Measurements from ENCODE around the gene ERCC6L.
"Not testable (repeated sequence)": the region's sequence is repeated elsewhere in the genome, so short reads cannot be mapped to it uniquely, and the experiment has no call there.

Gene ERCC6L

GRCh38 chrX:72176981-72177380, 61.8 kb downstream of the ERCC6L start:
- no peak for DNase-seq (ENCODE audit: low read depth, low spot score)
- in situ Hi-C loops (cut with HindIII; ENCODE audit: low sequenced_read_pairs), result no loop called here
- no peak overlapping the region for H3K4me3 ChIP-seq (ENCODE audit: low read depth, low read length)
- TF ChIP-seq, protein P1, sequence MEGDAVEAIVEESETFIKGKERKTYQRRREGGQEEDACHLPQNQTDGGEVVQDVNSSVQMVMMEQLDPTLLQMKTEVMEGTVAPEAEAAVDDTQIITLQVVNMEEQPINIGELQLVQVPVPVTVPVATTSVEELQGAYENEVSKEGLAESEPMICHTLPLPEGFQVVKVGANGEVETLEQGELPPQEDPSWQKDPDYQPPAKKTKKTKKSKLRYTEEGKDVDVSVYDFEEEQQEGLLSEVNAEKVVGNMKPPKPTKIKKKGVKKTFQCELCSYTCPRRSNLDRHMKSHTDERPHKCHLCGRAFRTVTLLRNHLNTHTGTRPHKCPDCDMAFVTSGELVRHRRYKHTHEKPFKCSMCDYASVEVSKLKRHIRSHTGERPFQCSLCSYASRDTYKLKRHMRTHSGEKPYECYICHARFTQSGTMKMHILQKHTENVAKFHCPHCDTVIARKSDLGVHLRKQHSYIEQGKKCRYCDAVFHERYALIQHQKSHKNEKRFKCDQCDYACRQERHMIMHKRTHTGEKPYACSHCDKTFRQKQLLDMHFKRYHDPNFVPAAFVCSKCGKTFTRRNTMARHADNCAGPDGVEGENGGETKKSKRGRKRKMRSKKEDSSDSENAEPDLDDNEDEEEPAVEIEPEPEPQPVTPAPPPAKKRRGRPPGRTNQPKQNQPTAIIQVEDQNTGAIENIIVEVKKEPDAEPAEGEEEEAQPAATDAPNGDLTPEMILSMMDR (IDR thresholded peaks at IDR 0.05; ENCODE audit: low read depth, low read length), result no peak

DNA sequence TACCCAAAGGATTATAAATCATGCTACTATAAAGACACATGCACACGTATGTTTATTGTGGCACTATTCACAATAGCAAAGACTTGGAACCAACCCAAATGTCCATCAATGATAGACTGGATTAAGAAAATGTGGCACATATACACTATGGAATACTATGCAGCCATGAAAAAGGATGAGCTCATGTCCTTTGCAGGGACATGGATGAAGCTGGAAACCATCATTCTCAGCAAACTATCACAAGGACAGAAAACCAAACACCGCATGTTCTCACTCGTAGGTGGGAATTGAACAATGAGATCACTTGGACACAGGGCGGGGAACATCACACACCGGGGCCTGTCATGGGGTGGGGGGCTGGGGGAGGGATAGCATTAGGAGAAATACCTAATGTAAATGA, 62.5 kb downstream of the ERCC6L start:
- in situ Hi-C loops (cut with HindIII; ENCODE audit: low sequenced_read_pairs); DNase-seq (ENCODE audit: low read depth, low spot score): not testable (repeated sequence)

DNA sequence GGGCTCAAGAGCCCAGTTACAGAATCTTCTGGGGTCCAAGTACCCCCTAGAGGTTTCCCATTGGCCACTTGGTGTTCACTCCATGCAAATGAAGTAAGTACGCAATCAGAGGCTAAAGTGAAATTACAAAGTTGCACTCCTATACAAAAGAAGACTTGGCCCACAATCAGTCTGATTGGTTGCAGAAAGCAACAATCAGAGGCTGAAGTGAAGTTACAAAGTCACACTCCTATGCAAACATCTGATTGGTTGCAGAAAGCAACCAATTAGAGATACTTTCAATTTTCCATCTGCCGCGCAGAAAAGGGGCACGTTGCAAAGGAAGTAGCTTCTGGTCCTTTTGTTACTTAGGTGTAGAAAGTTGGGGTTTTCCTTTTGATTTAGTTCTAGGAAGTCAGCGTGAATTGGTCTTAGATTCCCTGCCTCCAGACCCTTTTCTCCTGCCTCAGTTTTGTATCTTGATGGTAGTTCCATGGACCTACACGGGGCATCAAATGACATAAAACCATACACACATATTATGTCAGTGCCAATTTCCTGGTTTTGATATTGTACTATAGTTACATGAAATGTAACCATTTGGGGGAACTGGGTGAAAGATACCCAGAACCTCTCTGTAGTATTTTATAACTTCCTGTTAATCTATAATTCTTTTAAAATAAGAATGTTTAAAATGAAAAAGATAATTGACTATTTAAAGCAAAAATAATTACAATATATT, 69.7 kb downstream of the ERCC6L start:
- H3K4me3 ChIP-seq (ENCODE audit: low read depth, low read length), result no peak overlapping the region
- TF ChIP-seq, protein P1 (IDR thresholded peaks at IDR 0.05; ENCODE audit: low read depth, low read length), result no peak
- DNase-seq (ENCODE audit: low read depth, low spot score), result no peak
- in situ Hi-C loops (cut with HindIII; ENCODE audit: low sequenced_read_pairs), result no loop called here

More for the DNA sequence above, 62.5 kb downstream of the ERCC6L start:
- not testable (repeated sequence) for H3K4me3 ChIP-seq (ENCODE audit: low read depth, low read length)

- TF ChIP-seq, protein P1 (IDR thresholded peaks at IDR 0.05; ENCODE audit: low read depth, low read length), result no peak
- in situ Hi-C loops (cut with HindIII; ENCODE audit: low sequenced_read_pairs), result no loop called here
- no peak for DNase-seq (ENCODE audit: low read depth, low spot score)
- no peak overlapping the region for H3K4me3 ChIP-seq (ENCODE audit: low read depth, low read length)
Observed at GRCh38 chrX:72165551-72165950, 73.3 kb downstream of the ERCC6L start.

DNA sequence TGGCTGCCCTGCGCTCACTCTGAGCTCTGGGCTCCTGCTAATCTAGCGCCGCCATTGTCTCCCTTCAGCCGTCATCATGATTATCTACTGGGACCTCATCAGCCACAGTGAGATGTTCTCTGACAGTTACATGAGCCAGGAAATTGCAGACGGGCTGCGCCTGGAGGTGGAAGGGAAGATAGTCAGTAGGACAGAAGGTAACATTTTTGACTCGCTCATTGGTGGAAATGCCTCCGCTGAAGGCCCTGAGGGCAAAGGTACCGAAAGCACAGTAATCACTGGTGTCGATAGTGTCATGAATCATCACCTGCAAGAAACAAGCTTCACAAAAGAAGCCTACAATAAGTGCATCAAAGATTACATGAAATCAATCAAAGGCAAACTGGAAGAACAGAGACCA, 79.1 kb downstream of the ERCC6L start:
- H3K4me3 ChIP-seq (ENCODE audit: low read depth, low read length), result no peak overlapping the region
- TF ChIP-seq, protein P1 (IDR thresholded peaks at IDR 0.05; ENCODE audit: low read depth, low read length), result no peak
- in situ Hi-C loops (cut with HindIII; ENCODE audit: low sequenced_read_pairs), result no loop called here
- DNase-seq (ENCODE audit: low read depth, low spot score), result no peak

DNA sequence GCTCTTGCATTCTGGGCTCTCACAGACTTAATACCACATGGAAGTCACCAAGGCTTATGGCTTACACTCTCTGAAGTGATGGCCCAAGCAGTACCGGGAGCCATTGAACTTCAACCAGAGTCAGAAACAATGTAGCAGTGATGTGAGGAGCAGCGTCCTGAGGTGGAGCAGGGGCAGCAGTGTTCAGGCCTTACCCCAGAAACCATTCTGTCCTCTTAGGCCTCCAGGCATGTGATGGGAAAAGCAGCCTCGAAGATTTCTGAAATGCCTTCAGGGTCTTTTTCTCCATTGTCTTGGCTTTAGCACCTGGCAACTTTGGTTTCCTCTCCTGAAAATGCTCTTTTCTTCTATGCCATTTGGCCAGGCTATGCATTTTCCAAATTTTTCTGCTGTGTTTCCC, 80.1 kb downstream of the ERCC6L start:
- DNase-seq (ENCODE audit: low read depth, low spot score), result no peak
- no peak overlapping the region for H3K4me3 ChIP-seq (ENCODE audit: low read depth, low read length)
- in situ Hi-C loops (cut with HindIII; ENCODE audit: low sequenced_read_pairs), result no loop called here
- TF ChIP-seq, protein P1 (IDR thresholded peaks at IDR 0.05; ENCODE audit: low read depth, low read length), result no peak

Data from astrocyte of the spinal cord (primary cell).